Keratinocyte (primary cell): ENCODE data around the gene HES7. TPM values are rescaled to one million over a fixed set of nuclear protein-coding genes. Genes with fewer than 3 reads are reported as not detected.
A peak's percentile ranks its signal among the peaks of the same experiment; 100 is the strongest.

Experiments
- DNase-seq: peaks from one replicate; pipeline ENCODE4 v3.0.0-alpha.2; 2011; ENCODE audit warnings: low read depth, missing footprints, low spot score
- FAIRE-seq: peaks from 2 replicates; lab custom pipeline; 2011; peaks lifted over from hg19 to GRCh38; lab: Jason Lieb, UNC
- H2AFZ ChIP-seq: 2 replicates; pipeline ENCODE4 v1.6.0; 2012; ENCODE audit warnings: low read length, control low read depth, inconsistent platforms; ENCODE audit not compliant: control insufficient read depth
- H3K27ac ChIP-seq: 2 replicates; pipeline ENCODE4 v1.5.1; 2011; ENCODE audit warnings: low read length; ENCODE audit not compliant: control insufficient read depth, insufficient read depth
- H3K27me3 ChIP-seq: 3 replicates; pipeline ENCODE4 v1.6.0; 2011; ENCODE audit warnings: low read length; ENCODE audit not compliant: control insufficient read depth, insufficient read depth; ENCODE audit errors: extremely low read depth
- H3K36me3 ChIP-seq, 2 experiments: 2 replicates in 1 of 2; 3 replicates in 1 of 2; pipeline ENCODE4 v1.5.1; 2011; ENCODE audit warnings: low read length in 2 of 2, mild to moderate bottlenecking in 1 of 2; ENCODE audit not compliant: control insufficient read depth in 2 of 2, insufficient read depth in 2 of 2; ENCODE audit errors: extremely low read depth in 1 of 2
- H3K4me1 ChIP-seq: 3 replicates; pipeline ENCODE4 v1.5.1; 2011; ENCODE audit warnings: low read length; ENCODE audit not compliant: control insufficient read depth, insufficient read depth; ENCODE audit errors: extremely low read depth
- H3K4me2 ChIP-seq: 3 replicates; pipeline ENCODE4 v1.6.0; 2011; ENCODE audit warnings: low read depth, low read length; ENCODE audit not compliant: control insufficient read depth, insufficient read depth; ENCODE audit errors: extremely low read depth
- H3K4me3 ChIP-seq, 3 experiments: fragments of 200-600 bp in 1 of 3; sonication (generic) in 1 of 3; 2 replicates in 2 of 3; 3 replicates in 1 of 3; pipeline ENCODE4 v1.5.1; 2011 to 2016; ENCODE audit warnings: low read length in 3 of 3, mild to moderate bottlenecking in 3 of 3, control low read depth in 2 of 3, inconsistent platforms in 1 of 3, low read depth in 1 of 3, mixed read lengths in 1 of 3, mixed run types in 1 of 3, moderate library complexity in 1 of 3; ENCODE audit not compliant: control insufficient read depth in 2 of 3, insufficient read depth in 2 of 3; ENCODE audit errors: extremely low read depth in 1 of 3
- H3K79me2 ChIP-seq: 2 replicates; pipeline ENCODE4 v1.6.0; 2012; ENCODE audit warnings: low read length; ENCODE audit not compliant: control insufficient read depth, insufficient read depth
- H3K9ac ChIP-seq: 3 replicates; pipeline ENCODE4 v1.6.0; 2011; ENCODE audit warnings: low read length; ENCODE audit not compliant: control insufficient read depth, insufficient read depth; ENCODE audit errors: extremely low read depth
- H3K9me1 ChIP-seq: 3 replicates; pipeline ENCODE4 v1.6.0; 2011; ENCODE audit warnings: low read length; ENCODE audit not compliant: control insufficient read depth, insufficient read depth; ENCODE audit errors: extremely low read depth
- H3K9me3 ChIP-seq: 2 replicates; pipeline ENCODE4 v1.5.1; 2012; ENCODE audit warnings: low read depth, low read length; ENCODE audit not compliant: control insufficient read depth
- H4K20me1 ChIP-seq: 3 replicates; pipeline ENCODE4 v1.6.0; 2011; ENCODE audit warnings: low read length; ENCODE audit not compliant: control insufficient read depth, insufficient read depth; ENCODE audit errors: extremely low read depth
- EZH2 ChIP-seq: IDR thresholded peaks from one replicate; pipeline ENCODE4 v1.6.1; 2012; ENCODE audit warnings: inconsistent platforms, mild to moderate bottlenecking, low read length, moderate library complexity
- dilution Hi-C: fragments of 300-500 bp; cut with MboI; formaldehyde crosslinking; loops from one replicate; pipeline ENCODE4 v1.7.0; 2020; ENCODE audit warnings: low sequenced_read_pairs; ENCODE audit not compliant: extremely low pct_ligation_motif_present
- polyA plus RNA-seq, 5 experiments: library from polyadenylated mRNA; depleted of rRNA in 3 of 5; stranded (reverse) in 3 of 5; stranded (forward) in 1 of 5; unstranded in 1 of 5; fragments of >200 nt; gene quantifications; 1 replicate in 1 of 5; 2 replicates in 3 of 5; 3 replicates in 1 of 5; pipeline versions ENCODE4 v1.2.1 to v1.2.3, GENCODE V29; 2011 to 2012; ENCODE audit warnings: missing spikeins in 2 of 5, low read depth in 1 of 5, low replicate concordance in 1 of 5
- TF ChIP-seq, protein P1 (sequence below), 3 experiments: IDR thresholded peaks in 1 of 3; conservative IDR thresholded peaks in 1 of 3; optimal IDR thresholded peaks in 1 of 3; 2 replicates in 2 of 3; 3 replicates in 1 of 3; pipeline versions ENCODE3 to v1.5.1; 2011; ENCODE audit warnings: low read length in 3 of 3, mild to moderate bottlenecking in 3 of 3, moderate library complexity in 2 of 3, control low read depth in 1 of 3, inconsistent platforms in 1 of 3; ENCODE audit not compliant: insufficient read depth in 2 of 3; ENCODE audit errors: extremely low read depth in 1 of 3

Gene HES7
- polyA plus RNA-seq, 1 donor (not counting 4 experiments of a cell fraction or from before 2014, with no cell fraction given) = 0.33 TPM

DNA sequence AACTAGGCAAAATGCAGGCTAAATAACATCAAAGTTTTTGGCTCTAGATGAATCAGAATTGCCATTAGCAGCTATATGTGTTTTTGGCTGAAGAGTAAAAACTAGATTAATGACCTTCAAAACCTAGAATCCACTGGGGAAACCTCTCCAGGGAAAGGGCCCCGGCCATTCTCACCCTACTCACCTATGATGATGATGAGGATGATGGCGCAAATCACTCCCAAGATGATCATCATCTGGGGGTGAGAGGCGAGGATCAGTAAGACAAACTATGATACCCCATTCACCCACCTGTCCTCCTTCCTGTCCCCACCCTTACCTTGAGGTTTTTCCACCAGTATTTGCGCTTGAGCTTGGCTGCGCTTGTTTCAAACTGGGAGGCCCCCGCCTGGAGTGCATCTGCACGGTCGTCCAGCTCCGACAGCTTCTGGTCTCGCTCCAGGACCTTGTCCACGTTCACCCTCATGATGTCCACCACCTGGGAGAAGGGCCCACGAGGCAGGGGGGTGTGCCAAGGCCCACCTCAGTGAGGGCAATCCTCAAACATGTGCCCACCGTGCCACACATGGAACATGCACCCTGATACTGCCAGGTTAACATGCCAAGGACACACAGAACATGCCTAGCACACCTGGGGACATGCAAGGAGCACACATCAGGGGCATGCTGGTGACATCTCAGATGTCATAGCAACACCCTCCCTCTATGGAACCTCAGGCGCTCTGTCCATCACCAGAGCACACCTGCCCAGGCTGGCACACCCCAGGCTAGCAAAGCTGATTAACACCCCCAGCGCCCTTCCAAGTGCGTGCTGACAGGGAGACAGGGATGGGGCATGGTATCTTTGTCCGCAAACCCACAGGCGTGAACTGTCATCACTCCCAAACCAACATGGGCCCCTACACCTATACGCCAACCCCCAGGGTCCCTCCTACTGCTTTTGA lies 37.7 kb upstream of the HES7 start:
- DNase-seq = no peak
- Histone ChIP-seq H3K79me2 (peaks cover 18% of the 10 kb centered on the region), H3K9me3 (no peaks in the 10 kb centered on the region), H2AFZ (no peak overlapping the region), H3K4me1 (peaks cover 40% of the 10 kb centered on the region), H3K27me3 (no peaks in the 10 kb centered on the region), H3K9me1 (no peaks in the 10 kb centered on the region), H3K36me3 (peaks cover 12 to 26% of the 10 kb centered on the region in 2 experiments), H3K9ac (peak overlapping the region; percentile 93), H4K20me1 (no peaks in the 10 kb centered on the region), H3K4me3 (peak overlapping the region; percentile 91 to 99 (median 92)), H3K4me2 (peak overlapping the region; percentile 96), H3K27ac (peak overlapping the region; percentile 76)
- dilution Hi-C loops = no loop called here
- FAIRE-seq = no peak
- TF ChIP-seq, protein P1, sequence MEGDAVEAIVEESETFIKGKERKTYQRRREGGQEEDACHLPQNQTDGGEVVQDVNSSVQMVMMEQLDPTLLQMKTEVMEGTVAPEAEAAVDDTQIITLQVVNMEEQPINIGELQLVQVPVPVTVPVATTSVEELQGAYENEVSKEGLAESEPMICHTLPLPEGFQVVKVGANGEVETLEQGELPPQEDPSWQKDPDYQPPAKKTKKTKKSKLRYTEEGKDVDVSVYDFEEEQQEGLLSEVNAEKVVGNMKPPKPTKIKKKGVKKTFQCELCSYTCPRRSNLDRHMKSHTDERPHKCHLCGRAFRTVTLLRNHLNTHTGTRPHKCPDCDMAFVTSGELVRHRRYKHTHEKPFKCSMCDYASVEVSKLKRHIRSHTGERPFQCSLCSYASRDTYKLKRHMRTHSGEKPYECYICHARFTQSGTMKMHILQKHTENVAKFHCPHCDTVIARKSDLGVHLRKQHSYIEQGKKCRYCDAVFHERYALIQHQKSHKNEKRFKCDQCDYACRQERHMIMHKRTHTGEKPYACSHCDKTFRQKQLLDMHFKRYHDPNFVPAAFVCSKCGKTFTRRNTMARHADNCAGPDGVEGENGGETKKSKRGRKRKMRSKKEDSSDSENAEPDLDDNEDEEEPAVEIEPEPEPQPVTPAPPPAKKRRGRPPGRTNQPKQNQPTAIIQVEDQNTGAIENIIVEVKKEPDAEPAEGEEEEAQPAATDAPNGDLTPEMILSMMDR (optimal IDR thresholded peaks at IDR 0.05 in 1 of 3, IDR thresholded peaks at IDR 0.05 in 1 of 3, conservative IDR thresholded peaks at IDR 0.05 in 1 of 3; ENCODE audit: extremely low read depth in 1 of 3, insufficient read depth in 2 of 3, low read length in 3 of 3) = no peak
- TF ChIP-seq EZH2 = no peak

DNA sequence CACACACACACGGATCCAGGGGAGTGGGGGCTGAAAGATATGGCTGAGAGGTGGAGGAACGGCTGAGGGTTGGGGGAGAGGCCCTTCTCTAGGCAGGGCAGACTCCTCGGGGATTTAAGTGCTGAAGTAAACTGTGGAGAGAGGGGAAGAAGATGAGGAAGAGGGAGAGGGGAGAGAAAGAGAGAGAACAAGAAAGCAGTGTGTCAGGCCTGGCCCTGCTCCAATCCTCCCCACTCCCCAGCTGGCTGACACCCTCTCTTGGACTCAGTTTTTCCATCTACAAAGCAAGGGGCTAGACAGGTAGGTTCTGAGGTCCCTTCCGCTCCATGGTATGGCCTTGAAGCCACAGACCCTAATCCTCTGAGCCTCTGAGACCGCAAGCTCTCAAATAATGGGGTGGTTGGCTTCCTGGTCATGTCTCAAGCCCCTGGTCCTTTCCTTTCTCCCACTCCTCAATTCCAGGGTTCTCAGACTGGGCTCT lies 36.9 kb upstream of the HES7 start:
- no peaks in the 10 kb centered on the region for H4K20me1 ChIP-seq
- dilution Hi-C loops = no loop called here
- peak overlapping the region; percentile 29 for H3K9ac ChIP-seq
- FAIRE-seq (no peak), DNase-seq (no peak)
- H3K27me3 ChIP-seq = no peaks in the 10 kb centered on the region
- TF ChIP-seq EZH2 = no peak
- TF ChIP-seq, protein P1 (optimal IDR thresholded peaks at IDR 0.05 in 1 of 3, IDR thresholded peaks at IDR 0.05 in 1 of 3, conservative IDR thresholded peaks at IDR 0.05 in 1 of 3; ENCODE audit: extremely low read depth in 1 of 3, insufficient read depth in 2 of 3, low read length in 3 of 3) = no peak
- H3K9me1 ChIP-seq = no peaks in the 10 kb centered on the region
- H2AFZ ChIP-seq = no peak overlapping the region
- H3K79me2 ChIP-seq = peaks cover 22% of the 10 kb centered on the region
- H3K9me3 ChIP-seq = no peaks in the 10 kb centered on the region
- H3K36me3 ChIP-seq = peaks cover 12 to 26% of the 10 kb centered on the region in 2 experiments
- H3K4me2 ChIP-seq = no peak overlapping the region
- H3K4me3 ChIP-seq = no peak overlapping the region
- H3K27ac ChIP-seq = no peak overlapping the region
- H3K4me1 ChIP-seq = peaks cover 34% of the 10 kb centered on the region
